Measurements from ENCODE around the gene GSTCD. TPM values are rescaled to one million over a fixed set of nuclear protein-coding genes. Genes with fewer than 3 reads are reported as not detected.
A peak's percentile ranks its signal among the peaks of the same experiment; 100 is the strongest.
"Not testable (repeated sequence)": the region's sequence is repeated elsewhere in the genome, so short reads cannot be mapped to it uniquely, and the experiment has no call there.

The GSTCD gene
- total and polyA plus RNA-seq, 2 experiments from 2014 or later, result 2.8 to 21.9 TPM

- Histone ChIP-seq H3K79me2 (peaks cover 17% of the 10 kb centered on the region), H3K4me1 (ENCODE audit: insufficient read depth) (no peaks in the 10 kb centered on the region), H4K20me1 (ENCODE audit: insufficient read depth, poor library complexity, severe bottlenecking) (no peaks in the 10 kb centered on the region), H3K36me3 (replicated peaks; ENCODE audit: insufficient read depth, low read depth) (no peaks in the 10 kb centered on the region), H3K9me2 (replicated peaks; ENCODE audit: insufficient read depth) (no peaks in the 10 kb centered on the region), H3K9me3 (ENCODE audit: low read depth) (no peaks in the 10 kb centered on the region), H3K27ac (no peak overlapping the region), H2AFZ (no peak overlapping the region), H3K4me2 (no peak overlapping the region), H3K27me3 (no peaks in the 10 kb centered on the region), H3K4me3 (no peak overlapping the region)
- 52% methylated on average over 4 of the region's 4 CpGs for WGBS (ENCODE audit: low lambda C conversion rate, missing lambda C conversion rate)
- DNase-seq (ENCODE audit: low spot score), result peak; percentile 54
- TF ChIP-seq EZH2phosphoT487 (IDR thresholded peaks at IDR 0.05; ENCODE audit: low read depth, severe bottlenecking, unreplicated experiment) (no peak), CTCF (IDR thresholded peaks at IDR 0.05; ENCODE audit: poor library complexity) (peak; percentile 65)
These were observed 7.2 kb downstream of the GSTCD start for GRCh38 chr4:105715692-105716278.

GRCh38 chr4:105719204-105719603, 10.6 kb downstream of the GSTCD start:
- H3K9me3 ChIP-seq (ENCODE audit: low read depth), result no peaks in the 10 kb centered on the region
- no peaks in the 10 kb centered on the region for H3K36me3 ChIP-seq (replicated peaks; ENCODE audit: insufficient read depth, low read depth)
- no peak overlapping the region for H3K27ac ChIP-seq
- peak; percentile 30 for DNase-seq (ENCODE audit: low spot score)
- no peaks in the 10 kb centered on the region for H3K79me2 ChIP-seq
- H4K20me1 ChIP-seq (ENCODE audit: insufficient read depth, poor library complexity, severe bottlenecking), result no peaks in the 10 kb centered on the region
- H3K27me3 ChIP-seq, result no peaks in the 10 kb centered on the region
- no peaks in the 10 kb centered on the region for H3K9me2 ChIP-seq (replicated peaks; ENCODE audit: insufficient read depth)
- no peak overlapping the region for H3K4me2 ChIP-seq
- H3K4me3 ChIP-seq, result no peak overlapping the region
- WGBS (ENCODE audit: low lambda C conversion rate, missing lambda C conversion rate), result 70% methylated on average over 2 of the region's 2 CpGs
- TF ChIP-seq EZH2 (IDR thresholded peaks at IDR 0.05; ENCODE audit: borderline replicate concordance), result no peak
- TF ChIP-seq EZH2phosphoT487 (IDR thresholded peaks at IDR 0.05; ENCODE audit: low read depth, severe bottlenecking, unreplicated experiment), result no peak
- TF ChIP-seq CTCF (IDR thresholded peaks at IDR 0.05; ENCODE audit: poor library complexity), result no peak
- no peak overlapping the region for H2AFZ ChIP-seq
- no peaks in the 10 kb centered on the region for H3K4me1 ChIP-seq (ENCODE audit: insufficient read depth)

GRCh38 chr4:105725623-105726022, 17.0 kb downstream of the GSTCD start:
- DNase-seq (ENCODE audit: low spot score), result no peak
- 98% methylated on average over 2 of the region's 2 CpGs for WGBS (ENCODE audit: low lambda C conversion rate, missing lambda C conversion rate)
- Histone ChIP-seq H4K20me1 (ENCODE audit: insufficient read depth, poor library complexity, severe bottlenecking) (no peaks in the 10 kb centered on the region), H3K9me2 (replicated peaks; ENCODE audit: insufficient read depth) (no peaks in the 10 kb centered on the region), H3K27ac (no peak overlapping the region), H3K4me2 (no peak overlapping the region), H3K36me3 (replicated peaks; ENCODE audit: insufficient read depth, low read depth) (no peaks in the 10 kb centered on the region), H3K79me2 (no peaks in the 10 kb centered on the region), H3K9me3 (ENCODE audit: low read depth) (no peaks in the 10 kb centered on the region), H2AFZ (no peak overlapping the region), H3K4me1 (ENCODE audit: insufficient read depth) (no peaks in the 10 kb centered on the region), H3K27me3 (no peaks in the 10 kb centered on the region), H3K4me3 (no peak overlapping the region)
- TF ChIP-seq CTCF (IDR thresholded peaks at IDR 0.05; ENCODE audit: poor library complexity) (no peak), EZH2 (IDR thresholded peaks at IDR 0.05; ENCODE audit: borderline replicate concordance) (no peak), EZH2phosphoT487 (IDR thresholded peaks at IDR 0.05; ENCODE audit: low read depth, severe bottlenecking, unreplicated experiment) (no peak)

GRCh38 chr4:105729895-105730294, 21.3 kb downstream of the GSTCD start:
- H3K4me1 ChIP-seq (ENCODE audit: insufficient read depth); H3K4me3 ChIP-seq; DNase-seq (ENCODE audit: low spot score); H3K9me2 ChIP-seq (replicated peaks; ENCODE audit: insufficient read depth); H3K4me2 ChIP-seq; H3K36me3 ChIP-seq (replicated peaks; ENCODE audit: insufficient read depth, low read depth); H2AFZ ChIP-seq; H4K20me1 ChIP-seq (ENCODE audit: insufficient read depth, poor library complexity, severe bottlenecking); H3K27me3 ChIP-seq; H3K9me3 ChIP-seq (ENCODE audit: low read depth); H3K79me2 ChIP-seq; H3K27ac ChIP-seq: not testable (repeated sequence)
- WGBS (ENCODE audit: low lambda C conversion rate, missing lambda C conversion rate), result 97% methylated on average over 4 of the region's 4 CpGs

GRCh38 chr4:105735217-105735616, 26.6 kb downstream of the GSTCD start:
- H3K4me2 ChIP-seq; H3K27ac ChIP-seq; H2AFZ ChIP-seq; H3K9me3 ChIP-seq (ENCODE audit: low read depth); H3K4me3 ChIP-seq; DNase-seq (ENCODE audit: low spot score); H3K79me2 ChIP-seq; H3K36me3 ChIP-seq (replicated peaks; ENCODE audit: insufficient read depth, low read depth); H4K20me1 ChIP-seq (ENCODE audit: insufficient read depth, poor library complexity, severe bottlenecking); H3K27me3 ChIP-seq; H3K4me1 ChIP-seq (ENCODE audit: insufficient read depth); H3K9me2 ChIP-seq (replicated peaks; ENCODE audit: insufficient read depth): not testable (repeated sequence)
- 98% methylated on average over 10 of the region's 10 CpGs for WGBS (ENCODE audit: low lambda C conversion rate, missing lambda C conversion rate)

Data from hepatocyte (in vitro differentiated cells).